GM18873 (cell line): ENCODE data around the gene NT5DC2.

Source experiments
- ATAC-seq: cut with Tn5 transposase; IDR thresholded peaks from one replicate; pipeline ENCODE4 v1.9.1; 2021; ENCODE audit warnings: mild to moderate bottlenecking, moderate library complexity, moderate number of reproducible peaks; ENCODE audit not compliant: unreplicated experiment, low FRiP score

NT5DC2 gene

GRCh38 chr3:52490939-52491526 lies 42.6 kb downstream of the NT5DC2 start:
- no peak for ATAC-seq

DNA sequence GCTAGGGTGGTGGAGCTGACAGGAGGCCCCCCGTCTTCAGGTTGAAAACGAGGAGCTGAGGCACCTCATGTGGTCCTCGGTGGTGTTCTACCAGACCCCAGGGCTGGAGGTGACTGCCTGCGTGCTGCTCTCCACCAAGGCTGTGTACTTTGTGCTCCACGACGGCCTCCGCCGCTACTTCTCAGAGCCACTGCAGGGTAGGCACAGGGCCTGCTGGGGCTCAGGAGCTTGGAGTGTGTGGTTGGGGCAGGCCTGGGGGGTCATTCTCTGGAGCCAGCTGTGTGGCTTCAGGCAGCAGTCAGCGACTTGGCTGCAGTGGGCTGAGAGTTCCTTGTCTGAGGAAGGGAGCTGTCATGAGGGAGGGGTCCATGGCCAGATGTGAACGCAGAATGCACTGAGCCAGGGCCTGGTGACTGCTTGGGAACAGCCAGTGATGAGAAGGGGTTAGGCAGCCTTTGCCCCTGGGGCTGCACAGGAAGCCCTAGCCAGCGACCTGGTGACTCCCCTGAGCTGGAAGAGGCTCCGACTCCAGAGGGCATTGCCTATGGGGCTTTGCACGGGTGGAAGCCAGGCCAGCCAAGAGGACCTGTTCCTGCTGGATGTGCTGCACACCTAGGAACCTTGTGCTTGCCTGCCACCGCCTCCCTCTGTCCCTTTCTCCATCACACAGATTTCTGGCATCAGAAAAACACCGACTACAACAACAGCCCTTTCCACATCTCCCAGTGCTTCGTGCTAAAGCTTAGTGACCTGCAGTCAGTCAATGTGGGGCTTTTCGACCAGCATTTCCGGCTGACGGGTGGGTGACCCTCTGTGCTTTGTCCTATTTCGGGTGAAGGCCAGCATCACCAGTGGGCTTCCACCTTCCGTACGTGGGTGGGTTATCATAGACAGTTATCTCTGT lies 43.4 kb downstream of the NT5DC2 start:
- no peak for ATAC-seq

DNA sequence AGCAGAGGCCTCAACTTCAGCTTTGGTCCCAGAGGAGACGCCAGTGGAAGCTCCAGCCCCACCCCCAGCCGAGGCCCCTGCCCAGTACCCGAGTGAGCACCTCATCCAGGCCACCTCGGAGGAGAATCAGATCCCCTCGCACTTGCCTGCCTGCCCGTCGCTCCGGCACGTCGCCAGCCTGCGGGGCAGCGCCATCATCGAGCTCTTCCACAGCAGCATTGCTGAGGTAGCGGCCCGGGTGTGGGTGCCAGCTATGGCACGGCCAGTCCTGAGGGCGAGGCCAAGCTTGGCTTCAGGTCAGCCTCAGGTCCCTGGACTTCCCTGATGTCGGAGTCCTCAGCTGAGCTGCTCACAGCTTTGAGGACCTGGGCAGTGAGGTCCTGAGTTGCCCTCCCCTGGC lies 44.2 kb downstream of the NT5DC2 start:
- no peak for ATAC-seq

- no peak for ATAC-seq
Measured at GRCh38 chr3:52488746-52489145, 44.9 kb downstream of the NT5DC2 start.

- ATAC-seq, result no peak
Measured at GRCh38 chr3:52487788-52488691, 45.6 kb downstream of the NT5DC2 start.

DNA sequence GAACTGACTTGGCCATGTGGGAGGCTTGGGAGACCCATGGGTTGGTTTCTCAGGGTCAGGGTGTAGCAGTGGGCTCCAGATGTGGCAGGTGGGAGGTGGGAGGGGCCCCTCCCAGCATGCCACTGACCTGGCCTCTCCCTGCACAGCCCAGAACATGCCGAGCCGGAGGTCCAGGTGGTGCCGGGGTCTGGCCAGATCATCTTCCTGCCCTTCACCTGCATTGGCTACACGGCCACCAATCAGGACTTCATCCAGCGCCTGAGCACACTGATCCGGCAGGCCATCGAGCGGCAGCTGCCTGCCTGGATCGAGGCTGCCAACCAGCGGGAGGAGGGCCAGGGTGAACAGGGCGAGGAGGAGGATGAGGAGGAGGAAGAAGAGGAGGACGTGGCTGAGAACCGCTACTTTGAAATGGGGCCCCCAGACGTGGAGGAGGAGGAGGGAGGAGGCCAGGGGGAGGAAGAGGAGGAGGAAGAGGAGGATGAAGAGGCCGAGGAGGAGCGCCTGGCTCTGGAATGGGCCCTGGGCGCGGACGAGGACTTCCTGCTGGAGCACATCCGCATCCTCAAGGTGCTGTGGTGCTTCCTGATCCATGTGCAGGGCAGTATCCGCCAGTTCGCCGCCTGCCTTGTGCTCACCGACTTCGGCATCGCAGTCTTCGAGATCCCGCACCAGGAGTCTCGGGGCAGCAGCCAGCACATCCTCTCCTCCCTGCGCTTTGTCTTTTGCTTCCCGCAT lies 46.4 kb downstream of the NT5DC2 start:
- no peak for ATAC-seq

DNA sequence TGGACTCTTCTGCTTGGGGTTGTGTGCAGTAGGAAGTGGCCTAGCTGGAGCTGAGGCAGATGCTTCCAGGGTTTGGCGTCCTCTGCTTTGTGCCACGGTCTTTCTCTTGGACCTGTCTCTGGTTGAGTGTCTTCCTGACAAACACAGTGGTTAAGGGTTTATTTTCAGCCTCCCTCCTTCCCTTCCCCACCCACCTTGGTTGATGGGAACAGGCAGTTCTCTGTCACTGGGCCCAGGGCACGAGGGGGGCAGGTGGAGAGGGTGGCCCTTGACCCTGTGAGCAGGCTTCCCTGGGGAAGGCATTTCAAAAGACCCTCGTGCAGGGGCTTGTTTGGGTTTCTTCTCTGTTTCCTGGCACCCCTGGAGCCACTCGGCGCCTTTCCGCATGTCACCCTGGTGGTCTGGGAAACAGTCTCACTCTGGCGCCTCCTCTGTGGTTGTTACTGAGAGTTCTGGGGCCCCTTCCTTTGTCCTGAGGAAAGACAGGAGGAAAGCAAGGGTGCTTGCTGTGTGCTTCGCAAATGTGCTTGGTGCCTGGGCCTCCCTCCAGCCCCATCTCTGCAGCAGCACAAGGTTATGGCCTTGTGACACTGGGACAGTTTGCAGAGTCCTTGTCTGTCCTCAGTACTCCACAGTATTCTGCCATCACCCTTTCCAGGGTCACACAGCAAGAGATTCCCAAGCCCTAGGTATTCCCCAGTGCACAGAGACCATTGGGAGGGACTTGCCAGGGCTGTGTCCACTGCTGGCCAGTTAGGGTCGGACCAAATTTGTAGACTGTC lies 48.8 kb downstream of the NT5DC2 start:
- no peak for ATAC-seq

GRCh38 chr3:52483577-52484381 lies 49.9 kb downstream of the NT5DC2 start:
- no peak for ATAC-seq

GRCh38 chr3:52483081-52483480 lies 50.6 kb downstream of the NT5DC2 start:
- ATAC-seq, result no peak

DNA sequence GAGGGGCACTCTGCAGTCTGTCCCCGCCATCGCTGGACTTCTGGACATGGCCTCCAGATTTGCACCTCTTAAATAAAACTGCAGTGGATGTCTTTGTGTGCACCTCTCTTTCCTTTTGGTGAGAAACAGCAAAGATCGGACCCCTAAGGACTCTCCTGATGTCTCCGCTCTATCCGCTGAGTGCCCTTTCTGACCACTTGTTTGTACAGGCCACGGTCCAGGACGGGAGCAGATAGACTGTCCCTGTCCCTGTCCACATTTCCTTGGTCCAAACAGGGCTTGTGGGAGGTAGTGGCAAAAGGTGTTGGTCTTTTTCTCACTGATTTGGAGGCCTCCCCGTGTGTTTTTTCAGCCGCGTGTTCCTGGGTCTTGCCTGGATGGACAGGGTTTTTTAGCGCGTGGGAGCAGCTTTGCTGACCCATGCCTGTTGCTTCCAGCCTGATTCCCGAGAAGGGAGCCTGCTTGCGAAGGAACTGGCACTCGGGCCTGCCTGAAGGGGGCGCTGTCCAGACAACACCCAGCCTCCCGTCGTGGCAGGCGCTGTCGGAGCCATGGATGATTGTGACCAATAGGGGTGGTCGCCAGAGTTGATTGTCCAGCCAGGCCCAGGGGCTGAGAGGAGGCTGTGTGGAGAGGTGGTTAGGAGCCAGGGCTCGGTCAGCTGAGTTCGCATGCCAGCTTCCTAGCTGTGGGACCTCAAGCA lies 51.7 kb downstream of the NT5DC2 start:
- no peak for ATAC-seq

GRCh38 chr3:52480768-52481715 lies 52.6 kb downstream of the NT5DC2 start:
- no peak for ATAC-seq

DNA sequence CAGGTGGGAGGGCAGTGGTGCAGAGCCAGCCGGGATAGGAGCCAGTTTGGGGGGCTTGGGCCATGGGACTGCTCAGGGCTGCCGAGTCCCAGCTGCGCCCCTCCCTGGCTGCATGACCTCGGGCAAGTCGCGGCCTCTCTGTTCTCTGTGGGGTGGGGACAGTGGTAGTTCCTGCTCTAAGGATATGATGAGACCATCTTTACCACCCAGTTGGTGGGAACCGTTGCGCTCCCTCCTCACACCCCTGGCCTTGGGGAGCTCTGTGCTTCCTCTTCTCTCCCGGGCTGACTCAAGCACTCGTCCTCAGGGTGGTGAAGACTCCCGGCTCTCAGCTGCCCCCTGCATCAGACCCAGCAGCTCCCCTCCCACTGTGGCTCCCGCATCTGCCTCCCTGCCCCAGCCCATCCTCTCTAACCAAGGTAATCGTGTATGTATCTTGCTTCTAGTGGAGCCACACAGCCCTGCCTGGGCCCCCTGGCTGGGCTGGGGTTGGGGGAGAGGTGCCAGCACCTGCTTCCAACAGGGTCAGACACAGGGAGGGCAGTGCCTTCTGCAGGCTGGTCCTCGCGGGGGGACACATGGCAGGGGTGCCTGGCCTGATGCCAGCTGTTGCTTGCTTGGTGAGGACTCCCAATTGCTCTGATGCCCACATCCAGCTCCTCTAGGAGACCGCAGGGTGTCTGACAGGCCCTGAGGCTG lies 53.6 kb downstream of the NT5DC2 start:
- no peak for ATAC-seq

DNA sequence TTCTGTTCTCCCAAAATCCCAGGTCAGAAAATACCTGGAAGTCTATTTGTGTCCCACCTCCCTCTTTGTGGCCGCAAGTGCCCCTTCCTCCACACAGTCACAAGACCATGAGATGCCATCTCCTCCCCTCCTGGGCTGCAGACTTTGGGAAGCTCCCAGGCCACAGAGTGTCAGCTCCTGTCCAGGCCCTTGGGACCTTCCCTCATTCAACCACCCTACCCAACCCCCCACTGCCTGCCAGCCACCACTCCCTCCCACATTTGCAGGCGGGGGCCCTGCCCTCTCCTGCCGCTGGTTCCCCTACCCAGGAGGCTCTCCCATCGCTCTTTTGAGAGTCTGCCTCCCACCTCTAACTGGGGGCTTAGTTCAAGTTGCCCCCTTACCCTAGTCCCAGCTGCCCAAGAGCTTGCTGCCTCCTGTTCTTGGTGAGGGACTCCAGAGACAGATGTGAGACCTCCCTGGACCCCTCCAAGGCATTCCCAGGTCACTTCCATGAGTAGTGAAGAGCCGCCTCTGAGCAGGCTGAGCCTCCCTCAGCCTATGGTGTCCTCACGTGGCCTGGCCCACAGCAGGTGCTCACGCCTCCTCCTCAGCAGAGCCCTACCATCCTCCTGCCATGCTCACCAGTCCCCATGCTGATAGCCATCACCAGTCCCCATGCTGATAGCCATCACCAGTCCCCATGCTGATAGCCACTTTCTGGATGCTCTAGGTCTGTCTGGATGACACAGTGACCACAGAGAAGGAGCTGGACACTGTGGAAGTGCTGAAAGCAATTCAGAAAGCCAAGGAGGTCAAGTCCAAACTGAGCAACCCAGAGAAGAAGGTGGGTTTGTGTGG lies 54.4 kb downstream of the NT5DC2 start:
- no peak for ATAC-seq

GRCh38 chr3:52477796-52478095 lies 55.9 kb downstream of the NT5DC2 start:
- no peak for ATAC-seq

DNA sequence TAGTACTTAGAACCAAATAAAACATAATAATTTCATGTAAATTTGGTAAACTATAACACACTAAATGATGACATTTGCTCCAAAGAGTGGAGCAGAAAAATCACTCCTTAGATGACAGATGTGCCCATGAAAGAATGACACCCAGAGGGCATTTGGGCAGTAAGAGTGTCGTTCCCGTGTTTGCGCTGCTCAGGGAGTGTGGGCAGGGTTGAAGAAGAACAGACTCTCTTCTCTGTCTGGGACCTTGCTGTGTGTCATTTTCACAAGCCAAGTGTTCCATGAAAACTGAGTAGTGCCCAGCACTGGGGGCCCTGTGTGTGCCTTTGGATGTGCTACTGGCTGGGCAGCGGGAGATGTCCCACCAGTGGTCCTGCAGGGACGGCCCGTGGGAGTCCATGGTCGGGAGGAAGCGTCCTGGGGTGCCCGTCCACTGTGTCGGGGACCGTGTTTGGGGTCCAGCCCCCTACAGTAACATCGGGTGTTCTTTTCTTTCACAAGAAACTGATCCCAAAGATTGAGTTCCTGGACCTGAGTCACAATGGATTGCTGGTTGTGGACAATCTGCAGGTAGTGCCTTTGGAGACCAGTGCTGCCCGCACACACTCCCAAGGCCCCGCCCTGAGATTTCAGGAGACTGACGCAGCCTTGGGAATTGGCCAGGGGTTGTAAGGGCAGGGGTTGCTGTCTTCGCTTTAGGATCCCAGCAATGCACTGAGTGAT lies 56.4 kb downstream of the NT5DC2 start:
- ATAC-seq, result no peak
